HG02981 (cell line): ENCODE measurements around the gene TDRD12.
"Not testable (repeated sequence)": the region's sequence is repeated elsewhere in the genome, so short reads cannot be mapped to it uniquely, and the experiment has no call there.

Source experiments
- ATAC-seq: cut with Tn5 transposase; IDR thresholded peaks from one replicate; pipeline ENCODE4 v1.9.1; 2021; ENCODE audit warnings: mild to moderate bottlenecking, moderate library complexity; ENCODE audit not compliant: unreplicated experiment

The TDRD12 gene

DNA sequence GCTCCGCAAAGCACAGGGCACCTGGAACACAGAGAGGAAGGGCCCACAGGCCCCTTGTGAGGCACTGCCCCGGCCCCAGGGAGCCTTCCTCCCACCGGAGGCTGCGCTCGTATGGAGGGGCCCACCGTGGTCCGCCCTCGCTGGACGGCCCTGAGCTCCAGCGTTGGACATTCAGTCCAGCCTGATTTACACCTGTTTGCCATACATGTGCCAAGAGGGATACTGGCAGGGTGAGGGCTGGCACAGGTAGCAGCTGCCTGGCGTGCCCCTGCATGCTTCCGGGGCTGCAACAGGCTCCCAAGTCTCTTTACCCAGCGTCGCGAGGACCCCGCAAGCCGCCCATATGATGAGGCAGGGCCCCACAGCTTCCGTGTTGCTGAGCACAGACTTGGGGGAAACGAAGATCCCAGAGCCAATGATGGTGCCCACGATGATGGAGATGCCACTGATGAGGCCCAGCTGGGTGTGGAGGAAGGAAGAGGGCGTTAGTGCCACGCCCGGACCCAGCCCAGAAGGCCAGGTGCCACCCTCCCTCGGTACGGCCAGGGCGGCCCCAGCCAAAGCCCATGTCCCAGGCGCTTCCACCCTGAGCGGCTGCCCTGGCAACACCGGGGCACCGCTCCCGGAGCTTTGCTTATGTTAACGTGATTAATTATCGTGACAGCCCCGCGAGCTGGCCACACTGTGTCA is 144.9 kb downstream of the TDRD12 start:
- no peak for ATAC-seq

DNA sequence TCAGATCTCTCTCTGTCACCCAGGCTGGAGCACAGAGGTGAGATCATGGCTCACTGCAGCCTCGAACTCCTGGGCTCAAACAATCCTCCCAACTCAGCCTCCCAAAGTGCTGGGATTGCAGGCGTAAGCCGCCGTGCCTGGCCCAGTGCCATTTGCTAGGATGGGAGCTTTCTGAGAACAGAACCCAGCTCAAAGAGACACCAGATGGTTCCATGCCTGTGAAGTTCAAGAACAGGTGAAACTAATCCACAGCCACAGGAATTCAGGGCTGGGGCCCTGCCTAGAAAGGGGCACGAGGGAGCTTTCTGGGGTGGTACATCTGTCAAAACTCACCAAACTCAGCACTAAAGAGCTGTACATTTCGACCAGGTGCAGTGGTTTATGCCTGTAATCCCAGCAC is 145.8 kb downstream of the TDRD12 start:
- ATAC-seq = no peak

DNA sequence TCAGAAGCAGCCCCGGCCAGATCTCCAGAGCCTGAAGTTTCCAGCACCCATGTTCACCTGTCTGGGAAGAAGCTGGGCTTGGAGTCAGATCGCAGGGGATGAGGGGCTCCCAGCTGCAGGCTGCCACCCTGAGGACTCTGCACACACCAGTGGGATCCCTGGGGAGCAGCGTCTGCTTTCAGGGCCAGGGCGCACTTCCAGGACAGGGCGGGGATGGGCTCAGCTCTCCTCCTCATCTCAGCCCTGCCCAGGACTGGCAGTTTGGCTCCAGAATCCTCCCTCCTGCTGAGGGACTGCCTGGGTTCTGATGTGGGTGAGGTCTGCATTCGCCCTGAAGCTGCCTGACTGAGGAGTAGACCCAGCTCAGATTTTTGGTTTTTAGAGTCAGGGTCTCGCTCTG is 146.5 kb downstream of the TDRD12 start:
- no peak for ATAC-seq

DNA sequence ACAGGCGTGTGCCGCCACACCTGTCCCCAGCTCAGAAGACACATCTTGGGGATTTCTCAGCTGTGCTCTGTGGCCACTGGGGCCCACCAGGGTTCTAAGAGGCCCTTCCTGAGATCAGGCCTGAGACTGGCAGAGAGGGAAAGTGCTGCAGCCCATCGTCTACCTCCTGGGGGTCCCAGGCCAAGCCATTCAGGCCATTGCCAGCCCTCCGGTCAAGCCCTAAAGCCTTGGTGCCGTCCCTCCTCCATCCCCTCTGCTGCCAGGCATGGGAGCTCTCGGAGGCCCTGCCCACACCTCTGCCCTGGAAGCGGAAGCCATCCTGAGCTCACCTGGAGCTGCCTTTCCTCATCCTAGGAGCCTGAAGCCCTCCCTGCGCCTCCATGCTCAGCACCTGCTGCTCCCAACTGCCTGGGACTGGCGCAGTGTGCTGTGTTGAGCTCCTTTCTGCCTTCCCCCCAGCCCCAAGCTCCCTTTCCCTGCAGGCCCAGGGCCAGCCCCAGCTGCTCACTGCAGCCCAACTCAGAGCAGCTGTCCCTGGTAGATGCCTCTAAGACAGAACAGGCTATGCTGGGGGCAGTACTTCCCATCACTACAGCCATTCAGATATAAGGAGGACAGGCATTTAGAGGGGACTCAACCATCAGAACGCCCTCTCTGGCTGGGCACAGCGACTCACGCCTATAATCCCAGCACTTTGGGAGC is 147.1 kb downstream of the TDRD12 start:
- ATAC-seq = no peak

DNA sequence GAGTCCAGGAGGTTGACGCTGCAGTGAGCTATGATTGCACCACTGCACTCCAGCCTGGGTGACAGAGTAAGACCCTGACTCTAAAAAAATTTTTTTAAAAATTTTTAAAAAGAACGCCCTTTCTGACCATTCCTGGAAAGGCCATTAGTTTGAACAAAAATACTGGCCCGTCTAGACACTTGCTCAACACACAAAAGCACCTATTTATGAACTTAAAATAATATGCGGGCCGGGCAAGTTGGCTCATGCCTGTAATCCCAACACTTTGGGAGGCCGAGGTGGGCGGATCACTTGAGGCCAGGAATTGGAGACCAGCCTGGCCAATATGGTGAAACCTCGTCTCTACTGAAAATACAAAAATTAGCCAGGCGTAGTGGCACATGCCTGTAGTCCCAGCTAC is 147.9 kb downstream of the TDRD12 start:
- not testable (repeated sequence) for ATAC-seq

DNA sequence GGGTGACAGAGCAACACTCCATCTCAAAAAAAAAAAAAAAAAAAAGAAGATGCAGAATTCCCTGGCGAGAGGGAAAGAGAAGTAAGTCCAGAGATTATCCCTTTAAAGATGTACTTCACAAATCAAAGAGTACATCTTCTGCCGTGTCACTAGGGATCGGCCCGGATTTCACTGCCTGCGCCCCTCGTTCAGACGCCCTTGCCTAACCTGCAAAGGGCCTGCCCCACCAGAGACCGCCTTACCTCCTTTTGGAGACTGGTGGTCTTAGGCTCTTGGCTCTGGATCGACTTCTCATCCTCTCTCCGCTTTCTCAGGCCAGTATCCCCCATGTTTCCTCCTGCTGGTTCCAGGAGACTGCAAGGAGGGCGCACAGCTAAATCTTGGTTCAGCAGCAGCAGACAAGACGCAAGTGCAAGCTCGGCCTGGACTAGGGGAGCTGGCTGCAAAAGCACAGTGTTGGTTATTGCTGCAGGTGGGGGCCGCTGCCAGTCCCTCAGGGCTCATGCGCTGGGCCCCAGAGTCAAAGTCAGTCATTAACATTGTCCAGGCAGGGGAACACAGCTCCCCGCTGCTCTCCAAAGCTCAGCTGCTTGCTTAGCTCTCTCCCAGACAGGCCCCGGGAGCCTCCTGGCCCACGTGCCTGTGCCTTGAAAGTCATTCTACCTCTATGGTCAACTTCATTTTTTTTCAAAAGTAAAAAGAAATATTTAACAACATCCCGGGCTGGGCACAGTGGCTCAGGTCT is 148.8 kb downstream of the TDRD12 start:
- ATAC-seq = no peak

DNA sequence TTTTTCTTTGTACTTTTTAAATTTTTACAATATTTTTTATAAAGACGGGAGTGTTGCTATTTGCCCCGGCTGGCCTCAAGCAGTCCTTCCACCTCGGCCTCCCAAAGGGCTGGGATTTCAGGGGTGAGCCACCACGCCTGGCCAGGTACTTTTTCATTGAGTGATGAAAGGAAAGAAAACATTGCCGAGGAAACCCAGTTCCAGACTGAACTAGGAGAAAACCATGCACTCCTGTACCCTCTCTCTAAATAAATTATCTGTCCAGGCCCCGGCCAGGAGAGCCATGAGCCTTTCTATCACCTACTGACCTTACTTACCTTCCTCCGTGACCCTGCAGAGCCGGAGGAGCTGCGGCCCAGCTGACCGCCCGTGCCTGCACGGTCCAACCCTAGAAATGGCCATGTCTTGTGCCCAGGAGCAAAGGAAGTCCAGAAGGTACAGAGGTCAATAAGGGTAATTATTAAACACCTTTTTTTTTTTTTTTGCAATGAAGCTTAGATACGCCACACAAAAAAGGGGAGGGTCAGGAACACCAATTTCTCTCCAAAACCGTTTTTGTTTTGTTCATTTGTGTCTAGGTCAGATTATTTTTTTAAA is 149.9 kb downstream of the TDRD12 start, which contains the start of gene SLC7A9:
TSS of gene SLC7A9 (minus strand) at position 399 of the 597 bp plus-strand sequence. CDS start 1,233 bp downstream, outside the sequence.
- no peak for ATAC-seq

DNA sequence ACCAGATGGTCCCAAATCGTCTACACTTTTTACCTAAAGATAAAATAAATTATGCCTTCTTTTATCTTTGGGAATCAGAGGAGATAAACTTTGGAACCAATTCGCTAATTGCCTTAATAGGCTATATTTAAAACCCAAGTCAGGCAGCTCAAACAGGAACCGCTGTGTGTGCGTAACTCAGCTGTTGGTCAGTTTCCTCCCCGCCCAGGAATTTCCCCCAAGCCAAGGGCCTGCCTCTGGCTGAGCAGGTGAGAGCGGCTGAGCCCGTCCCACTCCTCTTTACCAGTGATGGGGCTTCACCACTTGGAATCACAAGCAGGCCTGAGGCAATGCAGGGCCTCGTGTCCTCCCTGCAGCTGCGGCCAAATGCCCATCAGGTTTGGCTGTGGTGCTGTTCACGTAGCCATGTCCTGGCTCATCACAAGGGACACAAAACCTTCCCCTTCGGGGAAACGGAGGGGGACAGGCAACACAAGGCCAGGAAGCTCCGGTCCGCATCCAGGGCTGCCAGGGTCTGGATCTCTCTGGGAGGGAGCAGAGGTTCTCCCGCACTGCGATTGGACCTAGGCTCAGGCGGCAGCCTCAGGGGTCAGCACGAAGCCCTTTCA is 150.5 kb downstream of the TDRD12 start:
- no peak for ATAC-seq

DNA sequence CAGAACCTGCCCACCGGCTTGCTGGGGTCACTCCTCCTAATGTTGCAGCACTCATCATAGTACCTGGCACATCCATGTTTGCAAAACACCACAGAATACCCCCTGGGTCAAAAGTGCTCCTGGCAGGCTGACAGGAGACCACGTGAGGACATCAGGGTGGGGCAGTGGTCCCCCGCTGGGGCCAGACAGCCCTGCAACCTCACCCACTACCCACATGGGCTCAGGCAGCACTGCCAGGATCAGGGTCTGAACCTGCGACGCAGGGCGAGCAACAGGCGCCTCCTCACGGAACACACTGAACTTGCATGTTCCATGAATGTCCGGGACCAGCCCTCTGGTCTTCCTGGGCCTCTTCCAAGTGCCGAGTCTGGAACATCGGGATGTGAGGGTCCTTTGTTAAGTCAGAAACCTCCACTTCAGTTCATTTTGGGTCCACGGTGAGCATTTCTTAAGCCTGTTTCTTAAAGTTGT is 151.4 kb downstream of the TDRD12 start:
- no peak for ATAC-seq

DNA sequence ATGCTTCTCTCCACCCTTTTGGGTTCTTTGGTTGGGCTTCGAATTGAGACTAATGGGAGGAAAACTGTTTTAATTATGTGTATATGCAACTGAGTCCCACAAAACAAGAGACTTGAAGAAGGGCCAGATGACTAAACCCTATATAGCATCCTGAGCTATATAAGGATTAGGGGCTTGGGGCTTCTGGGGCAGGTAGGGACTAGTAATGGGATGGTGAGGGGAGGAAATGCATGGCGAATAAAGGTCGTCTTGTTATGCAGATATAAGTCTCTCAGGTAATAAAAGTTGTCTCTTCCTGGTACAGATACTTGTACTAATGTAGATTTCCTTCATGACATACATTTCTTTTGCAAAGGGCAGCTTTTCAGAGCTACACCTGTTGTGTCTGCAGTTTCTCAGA is 152.8 kb downstream of the TDRD12 start:
- ATAC-seq = no peak

DNA sequence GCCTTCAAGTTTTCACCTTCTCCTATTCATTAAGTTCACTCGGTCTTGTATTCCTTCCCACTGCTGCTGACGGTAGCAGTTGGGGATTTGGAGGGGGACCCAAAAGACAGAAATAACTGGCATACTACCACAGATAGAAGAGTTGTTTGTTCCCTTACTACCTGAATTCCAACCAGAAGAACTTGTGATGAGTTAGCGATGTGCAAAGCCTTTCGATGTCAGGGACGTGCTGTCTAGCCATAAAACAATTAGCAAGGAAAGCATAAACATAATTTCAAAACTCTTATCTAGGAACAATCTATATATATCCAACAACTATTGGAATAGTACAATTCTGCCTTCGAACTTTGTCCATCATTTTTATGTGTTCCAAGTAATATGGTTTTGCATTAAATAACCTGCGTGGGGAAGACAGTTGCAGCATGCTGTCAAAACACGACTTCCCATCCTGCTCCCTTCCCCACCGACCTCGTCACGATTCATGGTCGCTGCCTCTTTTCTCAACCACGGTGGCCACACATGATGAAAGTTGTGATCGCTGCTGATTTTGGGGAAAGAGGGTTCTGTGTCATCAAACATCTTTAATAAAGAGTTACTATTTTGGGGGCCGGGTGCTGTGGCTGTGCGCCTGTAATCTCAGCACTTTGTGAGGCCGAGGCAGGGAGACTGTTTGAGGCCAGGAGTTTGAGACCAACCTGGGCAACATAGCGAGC is 153.8 kb downstream of the TDRD12 start:
- no peak for ATAC-seq

DNA sequence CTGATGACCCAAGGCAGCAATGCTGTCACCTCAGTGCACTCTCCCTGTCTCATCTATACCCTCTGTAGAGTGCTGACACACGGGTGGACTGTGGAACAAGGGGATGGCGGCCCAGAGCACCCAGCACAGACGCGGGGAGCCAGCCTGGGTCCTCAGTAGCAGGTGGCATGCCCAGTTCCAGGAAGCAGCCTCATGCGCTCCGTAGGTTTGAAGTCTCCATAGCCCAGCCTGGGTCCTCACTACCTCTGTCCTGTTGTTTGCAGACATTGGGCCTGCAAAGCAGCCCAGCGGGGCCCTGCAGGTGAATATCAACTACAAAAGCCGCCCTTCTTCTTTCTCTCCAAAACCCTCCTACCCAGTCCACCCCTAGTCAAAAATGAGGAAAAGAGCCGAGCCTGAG is 155.0 kb downstream of the TDRD12 start:
- ATAC-seq = no peak

DNA sequence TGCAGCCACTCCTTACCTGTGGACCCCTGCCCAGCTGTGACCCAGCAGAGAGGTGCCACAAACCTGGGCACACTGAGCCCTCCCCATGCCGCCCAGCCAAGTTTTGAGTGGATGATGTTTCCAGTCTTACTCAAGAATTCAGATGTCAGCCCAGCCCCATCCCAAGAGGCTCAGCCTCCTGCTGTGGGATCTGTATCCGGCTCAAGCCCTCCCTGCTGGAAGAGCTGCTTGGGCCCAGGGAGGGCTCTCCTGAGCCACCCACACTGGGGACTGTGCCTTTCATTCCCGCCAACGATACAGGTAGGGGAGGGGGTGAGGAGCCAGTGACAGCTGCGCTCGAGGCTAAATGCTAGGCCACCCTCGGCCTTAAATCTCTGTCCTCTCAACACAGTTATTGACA is 155.9 kb downstream of the TDRD12 start:
- ATAC-seq = no peak

DNA sequence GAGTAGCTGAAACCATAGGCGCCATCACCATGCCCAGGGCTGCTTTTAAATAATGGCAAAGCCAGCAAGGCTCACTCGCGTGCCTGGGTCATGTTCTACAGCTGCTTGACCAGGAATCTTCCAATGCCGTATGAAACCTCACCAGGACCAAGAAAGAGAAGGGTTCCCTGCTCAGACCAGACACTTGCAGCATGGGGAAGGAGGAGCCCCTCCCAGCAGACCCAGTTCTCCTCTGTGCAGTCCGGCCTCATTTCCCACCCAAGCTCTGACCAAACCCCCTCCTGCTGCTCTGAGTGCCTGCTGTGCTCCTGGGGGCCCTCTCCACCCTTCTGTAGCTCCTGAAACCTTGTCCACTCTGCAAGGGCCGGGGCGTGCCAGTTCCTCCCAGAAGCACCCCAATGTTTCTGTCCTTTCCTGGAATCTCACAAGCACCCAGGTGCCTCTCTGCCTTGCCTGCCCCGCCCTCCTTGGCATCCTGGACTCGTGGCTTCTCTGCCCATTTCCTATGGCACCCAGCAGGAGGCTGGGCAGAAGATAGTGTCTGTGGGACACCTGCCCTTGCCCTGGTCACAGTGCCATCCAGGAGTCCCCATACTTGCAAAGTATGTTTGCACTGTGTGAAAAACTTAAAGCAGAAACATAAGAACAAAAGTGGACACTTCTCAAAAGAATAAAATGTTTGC is 156.8 kb downstream of the TDRD12 start:
- ATAC-seq = no peak

DNA sequence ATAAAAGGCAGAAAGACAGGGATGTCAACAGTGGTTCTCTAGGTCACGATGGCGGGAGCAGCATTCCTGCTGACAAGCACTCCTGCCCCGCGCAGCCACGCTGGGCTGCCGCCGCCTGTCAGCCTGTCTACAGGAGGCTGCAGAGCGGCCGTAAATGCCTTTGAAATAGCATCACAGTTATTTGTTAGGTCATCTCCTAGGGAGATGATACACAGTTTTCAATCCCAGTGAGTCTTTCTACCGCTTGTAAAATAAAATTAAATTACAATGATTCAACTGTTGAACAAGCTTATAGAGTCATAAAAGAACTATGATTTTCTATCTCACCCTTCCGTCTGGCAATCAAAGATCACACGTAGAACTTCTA is 157.3 kb downstream of the TDRD12 start:
- no peak for ATAC-seq
